OCI-LY7 (cell line): ENCODE data around the gene NAALADL2.
"Not testable (repeated sequence)": the region's sequence is repeated elsewhere in the genome, so short reads cannot be mapped to it uniquely, and the experiment has no call there.

ENCODE experiments used
- EZH2phosphoT487 ChIP-seq: fragments of 200-600 bp; sonication (generic); IDR thresholded peaks from 2 replicates; pipeline ENCODE4 v1.6.1; 2018; ENCODE audit warnings: low read depth, borderline replicate concordance, mild to moderate bottlenecking, mixed run types, antibody characterized with exemption, low read length, moderate library complexity, mixed read lengths
- TF ChIP-seq, protein P1 (sequence below): fragments of 200-600 bp; sonication (generic); conservative IDR thresholded peaks from 2 replicates; pipeline ENCODE4 v1.5.1; 2014; ENCODE audit warnings: mild to moderate bottlenecking, antibody characterized with exemption, low read length, moderate library complexity, mixed read lengths

- TF ChIP-seq, protein P1, sequence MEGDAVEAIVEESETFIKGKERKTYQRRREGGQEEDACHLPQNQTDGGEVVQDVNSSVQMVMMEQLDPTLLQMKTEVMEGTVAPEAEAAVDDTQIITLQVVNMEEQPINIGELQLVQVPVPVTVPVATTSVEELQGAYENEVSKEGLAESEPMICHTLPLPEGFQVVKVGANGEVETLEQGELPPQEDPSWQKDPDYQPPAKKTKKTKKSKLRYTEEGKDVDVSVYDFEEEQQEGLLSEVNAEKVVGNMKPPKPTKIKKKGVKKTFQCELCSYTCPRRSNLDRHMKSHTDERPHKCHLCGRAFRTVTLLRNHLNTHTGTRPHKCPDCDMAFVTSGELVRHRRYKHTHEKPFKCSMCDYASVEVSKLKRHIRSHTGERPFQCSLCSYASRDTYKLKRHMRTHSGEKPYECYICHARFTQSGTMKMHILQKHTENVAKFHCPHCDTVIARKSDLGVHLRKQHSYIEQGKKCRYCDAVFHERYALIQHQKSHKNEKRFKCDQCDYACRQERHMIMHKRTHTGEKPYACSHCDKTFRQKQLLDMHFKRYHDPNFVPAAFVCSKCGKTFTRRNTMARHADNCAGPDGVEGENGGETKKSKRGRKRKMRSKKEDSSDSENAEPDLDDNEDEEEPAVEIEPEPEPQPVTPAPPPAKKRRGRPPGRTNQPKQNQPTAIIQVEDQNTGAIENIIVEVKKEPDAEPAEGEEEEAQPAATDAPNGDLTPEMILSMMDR = not testable (repeated sequence)
- TF ChIP-seq EZH2phosphoT487 = not testable (repeated sequence)
Observed at GRCh38 chr3:175132706-175133105, 273.6 kb downstream of the NAALADL2 start.
